Vagina (tissue), 2 donors: ENCODE results near the gene BTRC. TPM values are rescaled to one million over a fixed set of nuclear protein-coding genes. Genes with fewer than 3 reads are reported as not detected.
A peak's percentile ranks its signal among the peaks of the same experiment; 100 is the strongest.

ENCODE experiments used
- DNase-seq, 2 donors: peaks; one replicate each; pipeline ENCODE4 v3.0.0-alpha.2; 2017; ENCODE audit errors: extremely low spot score in 2 of 2
- H3K27ac ChIP-seq: fragments of 200-600 bp; sonication (generic); one replicate; pipeline ENCODE4 v1.5.1; 2019
- H3K27me3 ChIP-seq: fragments of 200-600 bp; sonication (generic); one replicate; pipeline ENCODE4 v1.5.1; 2019
- H3K36me3 ChIP-seq, 2 donors: fragments of 200-600 bp; sonication (generic); one replicate each; pipeline ENCODE4 v1.5.1; 2017 to 2019
- H3K4me1 ChIP-seq: fragments of 200-600 bp; sonication (generic); one replicate; pipeline ENCODE4 v1.5.1; 2019
- H3K4me3 ChIP-seq, 2 donors: fragments of 200-600 bp; sonication (generic); 1 replicate in 1 of 2; 2 replicates in 1 of 2; pipeline ENCODE4 v1.5.1; 2016 to 2019
- H3K9me3 ChIP-seq: fragments of 200-600 bp; sonication (generic); one replicate; pipeline ENCODE4 v1.5.1; 2019
- POLR2A ChIP-seq, 2 donors: fragments of 450-650 bp; IDR thresholded peaks; one replicate each; pipeline ENCODE4 v1.6.1; 2017; ENCODE audit warnings: antibody characterized with exemption in 2 of 2, mild to moderate bottlenecking in 2 of 2, moderate library complexity in 2 of 2
- POLR2AphosphoS5 ChIP-seq, 2 donors: sonication (generic); formaldehyde crosslinking; IDR thresholded peaks; one replicate each; pipeline ENCODE4 v1.9.0; 2017; ENCODE audit warnings: antibody characterized with exemption in 2 of 2, mild to moderate bottlenecking in 2 of 2, low read depth in 1 of 2; ENCODE audit not compliant: insufficient read depth in 1 of 2
- intact Hi-C: fragments of 100-400 bp; cut with DNase I; formaldehyde crosslinking; loops from one replicate; pipeline ENCODE4 v1.15.1; 2023
- total RNA-seq: library from RNA; depleted of rRNA; stranded (reverse); fragments of >200 nt; gene quantifications from one replicate; pipeline ENCODE4 v1.2.3, GENCODE V29; 2016
- TF ChIP-seq, protein P1 (sequence below), 3 experiments: fragments of 450-650 bp in 2 of 3; fragments of 200-600 bp in 1 of 3; sonication (generic) in 1 of 3; IDR thresholded peaks; one replicate each; pipeline ENCODE4 v1.5.1; 2017 to 2019; ENCODE audit warnings: antibody characterized with exemption in 3 of 3, mild to moderate bottlenecking in 2 of 3, moderate library complexity in 2 of 3

BTRC gene
- total RNA-seq, 1 donor from 2014 or later = 12.5 TPM

DNA sequence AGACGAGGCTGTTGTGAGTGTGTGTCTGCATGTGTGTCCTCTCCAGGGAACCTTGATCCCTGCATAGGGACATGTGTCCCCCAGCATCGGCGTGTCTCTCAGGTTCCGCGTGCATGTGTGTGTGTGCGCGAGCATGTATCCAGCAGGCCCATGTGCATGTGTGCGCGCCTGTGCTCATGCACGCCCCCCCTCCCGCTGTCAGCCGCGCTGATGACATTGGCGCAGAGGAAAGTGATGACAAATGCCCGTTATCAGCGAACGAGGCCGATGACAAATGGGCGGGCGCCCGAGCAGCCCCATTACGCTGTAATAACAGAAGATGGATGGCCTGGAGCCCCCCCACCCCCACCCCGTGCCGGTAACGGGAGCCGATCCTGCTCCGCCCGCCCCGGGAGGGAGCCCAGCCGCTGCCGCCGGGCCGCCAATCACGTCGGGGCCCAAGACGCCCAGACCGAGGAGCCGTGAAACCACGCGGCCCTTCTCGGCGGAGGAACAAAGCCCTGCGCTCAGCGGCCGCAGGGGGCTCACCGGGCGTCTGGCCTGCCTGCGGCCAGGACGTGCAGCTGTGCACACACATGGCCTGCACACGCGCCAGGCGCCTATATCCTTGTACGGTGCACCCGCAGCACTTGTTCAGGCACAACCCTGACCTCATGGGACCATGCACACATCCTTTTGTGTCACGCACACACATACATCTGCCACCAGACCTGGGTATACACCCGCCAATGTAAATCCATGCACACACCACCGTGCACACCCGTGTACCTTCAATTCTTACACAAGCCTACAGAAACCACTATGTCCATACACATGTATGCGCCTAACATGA is 212.6 kb downstream of the BTRC start:
- Histone ChIP-seq H3K4me3 (no peak overlapping the region), H3K4me1 (peaks cover 24% of the 10 kb centered on the region), H3K9me3 (no peaks in the 10 kb centered on the region), H3K36me3 (no peaks in the 10 kb centered on the region), H3K27ac (no peak overlapping the region), H3K27me3 (peaks cover 10% of the 10 kb centered on the region)
- DNase-seq = no peak
- TF ChIP-seq, protein P1, sequence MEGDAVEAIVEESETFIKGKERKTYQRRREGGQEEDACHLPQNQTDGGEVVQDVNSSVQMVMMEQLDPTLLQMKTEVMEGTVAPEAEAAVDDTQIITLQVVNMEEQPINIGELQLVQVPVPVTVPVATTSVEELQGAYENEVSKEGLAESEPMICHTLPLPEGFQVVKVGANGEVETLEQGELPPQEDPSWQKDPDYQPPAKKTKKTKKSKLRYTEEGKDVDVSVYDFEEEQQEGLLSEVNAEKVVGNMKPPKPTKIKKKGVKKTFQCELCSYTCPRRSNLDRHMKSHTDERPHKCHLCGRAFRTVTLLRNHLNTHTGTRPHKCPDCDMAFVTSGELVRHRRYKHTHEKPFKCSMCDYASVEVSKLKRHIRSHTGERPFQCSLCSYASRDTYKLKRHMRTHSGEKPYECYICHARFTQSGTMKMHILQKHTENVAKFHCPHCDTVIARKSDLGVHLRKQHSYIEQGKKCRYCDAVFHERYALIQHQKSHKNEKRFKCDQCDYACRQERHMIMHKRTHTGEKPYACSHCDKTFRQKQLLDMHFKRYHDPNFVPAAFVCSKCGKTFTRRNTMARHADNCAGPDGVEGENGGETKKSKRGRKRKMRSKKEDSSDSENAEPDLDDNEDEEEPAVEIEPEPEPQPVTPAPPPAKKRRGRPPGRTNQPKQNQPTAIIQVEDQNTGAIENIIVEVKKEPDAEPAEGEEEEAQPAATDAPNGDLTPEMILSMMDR (IDR thresholded peaks at IDR 0.05) = no peak
- TF ChIP-seq POLR2AphosphoS5 (IDR thresholded peaks at IDR 0.05; ENCODE audit: insufficient read depth in 1 of 2, low read depth in 1 of 2) (no peak), POLR2A (IDR thresholded peaks at IDR 0.05) (no peak)
- intact Hi-C loops = loop anchor here (5.0 kb wide), 1 partner anchor 349 kb away; no protein-coding TSS in a partner anchor

GRCh38 chr10:101567165-101568006 is 213.4 kb downstream of the BTRC start:
- Histone ChIP-seq H3K4me3 (no peak overlapping the region), H3K9me3 (peaks cover under 1% of the 10 kb centered on the region), H3K27ac (no peak overlapping the region), H3K27me3 (peaks cover 10% of the 10 kb centered on the region), H3K4me1 (peaks cover 24% of the 10 kb centered on the region), H3K36me3 (no peaks in the 10 kb centered on the region)
- no peak for TF ChIP-seq POLR2AphosphoS5 (IDR thresholded peaks at IDR 0.05; ENCODE audit: insufficient read depth in 1 of 2, low read depth in 1 of 2)
- TF ChIP-seq, protein P1 (IDR thresholded peaks at IDR 0.05) = no peak
- no peak for TF ChIP-seq POLR2A (IDR thresholded peaks at IDR 0.05)
- intact Hi-C loops = loop anchor here (5.0 kb wide), 1 partner anchor 350 kb away; no protein-coding TSS in a partner anchor
- no peak for DNase-seq

GRCh38 chr10:101568054-101568745 is 214.2 kb downstream of the BTRC start:
- TF ChIP-seq POLR2A (IDR thresholded peaks at IDR 0.05) = no peak
- H3K9me3 ChIP-seq = peaks cover 7% of the 10 kb centered on the region
- peaks cover 10% of the 10 kb centered on the region for H3K27me3 ChIP-seq
- H3K4me1 ChIP-seq = peaks cover 24% of the 10 kb centered on the region
- H3K4me3 ChIP-seq = no peak overlapping the region
- no peak for DNase-seq
- H3K27ac ChIP-seq = no peak overlapping the region
- H3K36me3 ChIP-seq = no peaks in the 10 kb centered on the region
- intact Hi-C loops = loop anchor here (5.0 kb wide), 1 partner anchor 351 kb away; no protein-coding TSS in a partner anchor

- Histone ChIP-seq H3K36me3 (no peaks in the 10 kb centered on the region), H3K4me3 (peak overlapping the region in 1 of 2 donors; percentile 53), H3K27ac (no peak overlapping the region), H3K9me3 (peaks cover 7% of the 10 kb centered on the region), H3K4me1 (peaks cover 24% of the 10 kb centered on the region), H3K27me3 (peaks cover 10% of the 10 kb centered on the region)
- TF ChIP-seq POLR2AphosphoS5 (IDR thresholded peaks at IDR 0.05; ENCODE audit: insufficient read depth in 1 of 2, low read depth in 1 of 2) = no peak
- TF ChIP-seq POLR2A (IDR thresholded peaks at IDR 0.05) = no peak
- TF ChIP-seq, protein P1 (IDR thresholded peaks at IDR 0.05) = no peak
- no peak for DNase-seq
- intact Hi-C loops = loop anchor here (5.0 kb wide), 1 partner anchor 352 kb away; no protein-coding TSS in a partner anchor
These were observed 215.3 kb downstream of the BTRC start for GRCh38 chr10:101569323-101569621.
